Fibroblast of the aortic adventitia (primary cell): ENCODE measurements around the gene SESN2. TPM values are rescaled to one million over a fixed set of nuclear protein-coding genes. Genes with fewer than 3 reads are reported as not detected.

Source experiments
- DNase-seq: peaks from one replicate; pipeline ENCODE4 v3.0.0-alpha.2; 2010; ENCODE audit warnings: low read depth
- H3K4me3 ChIP-seq: 2 replicates; pipeline ENCODE4 v1.5.1; 2011; ENCODE audit warnings: low read depth, mild to moderate bottlenecking, control low read depth, low read length, moderate library complexity
- CTCF ChIP-seq: IDR thresholded peaks from 2 replicates; pipeline ENCODE4 v1.5.1; 2011; ENCODE audit warnings: mild to moderate bottlenecking, low read length, control low read depth, inconsistent platforms; ENCODE audit not compliant: insufficient read depth
- total RNA-seq: library from RNA; depleted of rRNA; stranded (reverse); fragments of >200 nt; gene quantifications from 2 replicates; pipeline ENCODE4 v1.2.3, GENCODE V29; 2012; ENCODE audit warnings: low replicate concordance

SESN2 gene
- total RNA-seq, 1 donor = 47.4 TPM

DNA sequence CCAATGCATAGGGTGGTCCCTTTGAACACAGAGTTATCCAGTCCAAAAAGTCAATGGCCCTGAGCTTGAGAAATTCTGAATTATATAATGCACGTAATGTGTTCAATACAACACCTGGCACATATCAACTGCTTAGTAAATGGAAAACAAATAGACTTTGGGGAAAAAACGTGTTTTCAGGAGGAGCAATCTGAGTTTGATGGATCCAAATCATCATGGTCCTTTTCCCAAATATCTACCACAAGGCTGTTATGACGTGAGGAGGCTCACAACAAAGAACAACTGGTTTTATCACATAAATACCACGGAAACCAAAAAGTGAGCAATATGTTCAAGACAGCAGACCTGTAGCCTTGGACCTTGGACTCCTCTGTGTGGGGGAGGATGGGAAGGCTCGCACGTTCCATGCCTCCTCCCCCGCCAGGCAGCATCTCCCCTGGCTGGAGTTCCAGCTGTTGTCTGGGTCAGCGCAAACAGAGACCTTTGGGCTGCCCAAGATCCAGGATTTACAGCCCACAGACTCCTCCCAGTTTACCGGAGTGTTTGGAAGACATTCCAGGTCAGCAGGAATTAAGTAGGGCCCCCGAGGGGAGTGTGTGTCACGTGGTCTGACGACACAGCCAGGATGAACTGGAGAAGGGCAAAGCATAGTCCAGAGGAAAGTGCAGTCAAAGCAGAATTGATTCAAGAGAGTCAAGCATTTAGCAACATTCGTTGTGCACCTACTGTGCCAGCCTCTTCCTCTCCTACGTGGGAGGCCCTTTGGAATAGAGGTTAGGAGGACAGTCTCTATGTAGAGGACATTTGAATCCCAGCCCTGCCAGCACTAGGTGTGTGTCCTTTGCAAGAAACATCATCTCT lies 37.3 kb downstream of the SESN2 start:
- H3K4me3 ChIP-seq = no peak overlapping the region
- no peak for DNase-seq
- no peak for TF ChIP-seq CTCF

DNA sequence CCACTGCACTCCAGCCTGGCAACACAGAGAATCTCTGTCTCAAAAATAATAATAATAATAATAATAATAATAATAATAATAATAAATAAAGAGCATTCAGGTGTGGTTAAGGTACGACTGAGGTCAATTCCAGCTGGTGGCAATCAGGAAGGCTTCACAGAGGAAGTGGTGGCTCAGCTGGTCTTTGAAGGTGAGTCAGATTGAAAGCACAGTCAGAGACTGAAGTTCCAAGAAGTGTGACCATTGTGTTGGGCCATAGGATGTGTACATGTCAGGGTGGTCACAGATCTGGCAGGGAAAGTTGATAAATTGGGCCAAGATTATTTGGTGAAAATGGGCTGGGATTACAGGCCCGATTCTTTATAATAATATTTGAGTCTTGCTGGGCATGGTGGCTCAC lies 38.5 kb downstream of the SESN2 start:
- H3K4me3 ChIP-seq = no peak overlapping the region
- DNase-seq = no peak
- no peak for TF ChIP-seq CTCF

GRCh38 chr1:28298438-28298837 lies 39.1 kb downstream of the SESN2 start:
- DNase-seq = no peak
- TF ChIP-seq CTCF = no peak
- no peak overlapping the region for H3K4me3 ChIP-seq

DNA sequence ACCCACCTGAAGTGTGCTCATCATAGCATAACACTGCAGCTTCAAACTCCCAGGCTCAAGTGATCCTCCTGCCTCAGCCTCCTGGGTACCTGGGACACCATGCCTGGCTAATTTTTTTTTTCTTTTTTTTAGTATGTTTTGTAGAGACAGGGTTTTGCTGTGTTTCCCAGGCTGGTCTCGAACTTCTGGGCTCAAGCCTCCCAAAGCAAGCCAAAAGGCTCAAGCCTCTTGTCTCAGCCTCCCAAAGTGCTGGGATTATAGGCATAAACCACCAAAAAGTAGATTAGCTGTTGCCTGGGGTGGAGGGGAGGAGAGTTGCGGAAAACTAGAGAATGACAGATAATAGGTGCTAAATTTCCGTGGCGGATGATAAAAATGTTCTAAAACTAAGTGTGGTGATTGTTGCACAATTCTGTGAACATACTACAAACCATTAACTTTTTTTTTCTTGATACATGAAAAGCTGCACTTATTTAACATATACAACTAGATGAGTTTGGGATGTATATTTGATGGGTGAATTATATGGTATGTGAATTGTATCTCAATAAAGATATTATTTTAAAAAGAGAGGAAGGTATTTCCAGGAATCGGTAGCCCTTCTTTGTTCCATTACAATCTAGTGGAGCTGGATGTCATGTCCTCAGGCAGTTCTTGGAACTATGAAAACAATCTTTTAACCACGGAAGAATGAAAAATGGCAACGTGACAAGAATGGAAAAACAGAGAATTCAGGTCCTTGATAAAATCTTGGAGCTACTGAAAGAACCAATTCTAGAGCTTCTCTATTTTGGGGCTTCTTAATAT lies 42.3 kb downstream of the SESN2 start:
- DNase-seq = peak; percentile 49
- TF ChIP-seq CTCF = no peak
- no peak overlapping the region for H3K4me3 ChIP-seq

GRCh38 chr1:28302247-28302646 lies 42.9 kb downstream of the SESN2 start:
- TF ChIP-seq CTCF = no peak
- no peak for DNase-seq
- no peak overlapping the region for H3K4me3 ChIP-seq

GRCh38 chr1:28306301-28306949 lies 47.1 kb downstream of the SESN2 start:
- TF ChIP-seq CTCF = no peak
- no peak overlapping the region for H3K4me3 ChIP-seq
- no peak for DNase-seq
